Ishikawa (cell line): ENCODE results near the gene HIVEP2.

ENCODE experiments used
- CEBPB ChIP-seq: IDR thresholded peaks from 2 replicates; pipeline ENCODE4 v1.6.1; 2012
- EP300 ChIP-seq: IDR thresholded peaks from 2 replicates; pipeline ENCODE4 v1.6.1; 2012; ENCODE audit warnings: borderline replicate concordance
- NFIC ChIP-seq: IDR thresholded peaks from 2 replicates; pipeline ENCODE4 v1.6.1; 2012
- TAF1 ChIP-seq: IDR thresholded peaks from 2 replicates; pipeline ENCODE4 v1.6.1; 2012; ENCODE audit warnings: low read depth, mild to moderate bottlenecking
- TCF12 ChIP-seq: IDR thresholded peaks from 2 replicates; pipeline ENCODE4 v1.6.1; 2012; ENCODE audit warnings: low read depth
- YY1 ChIP-seq: IDR thresholded peaks from 2 replicates; pipeline ENCODE4 v1.6.1; 2012; ENCODE audit warnings: low read depth
- ZBTB7A ChIP-seq: IDR thresholded peaks from 2 replicates; pipeline ENCODE4 v1.6.1; 2012; ENCODE audit warnings: low read depth
- TF ChIP-seq, protein P1 (sequence below): IDR thresholded peaks from 2 replicates; pipeline ENCODE4 v1.6.1; 2012

DNA sequence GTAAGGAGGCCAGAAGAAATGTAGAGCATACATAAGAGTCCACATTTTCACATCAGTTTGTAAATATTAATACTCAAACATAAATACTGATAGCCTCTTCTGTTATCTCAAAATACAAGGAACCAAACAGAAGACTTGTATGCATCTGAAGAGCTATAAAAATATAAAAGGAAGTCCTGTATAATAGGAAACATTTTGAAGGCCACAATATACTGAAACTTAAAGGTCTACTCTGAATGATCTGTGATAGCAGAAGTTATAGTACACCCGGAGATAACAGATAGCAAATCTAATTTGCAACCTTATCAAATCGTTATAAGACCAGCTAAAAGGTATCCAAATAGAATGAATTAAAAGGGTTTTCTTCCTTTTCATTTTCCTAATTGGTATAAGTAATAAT lies 111.2 kb downstream of the HIVEP2 start:
- TF ChIP-seq EP300 (no peak), TAF1 (no peak), CEBPB (no peak), YY1 (no peak), TCF12 (no peak), NFIC (no peak), ZBTB7A (no peak)
- TF ChIP-seq, protein P1, sequence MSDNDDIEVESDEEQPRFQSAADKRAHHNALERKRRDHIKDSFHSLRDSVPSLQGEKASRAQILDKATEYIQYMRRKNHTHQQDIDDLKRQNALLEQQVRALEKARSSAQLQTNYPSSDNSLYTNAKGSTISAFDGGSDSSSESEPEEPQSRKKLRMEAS, result no peak
